Testis (tissue), 3 donors: ENCODE measurements around the gene SLC47A2. TPM values are rescaled to one million over a fixed set of nuclear protein-coding genes. Genes with fewer than 3 reads are reported as not detected.
A peak's percentile ranks its signal among the peaks of the same experiment; 100 is the strongest.

Experiments used
- DNase-seq: peaks from one replicate; pipeline ENCODE4 v3.0.0-alpha.2; 2019
- H3K27ac ChIP-seq, 2 donors: fragments of 200-600 bp; sonication (generic); one replicate each; pipeline ENCODE4 v1.5.1; 2019
- H3K27me3 ChIP-seq: fragments of 200-600 bp; sonication (generic); one replicate; pipeline ENCODE4 v1.5.1; 2019
- H3K36me3 ChIP-seq: fragments of 200-600 bp; sonication (generic); one replicate; pipeline ENCODE4 v1.5.1; 2017; ENCODE audit warnings: low read depth; ENCODE audit errors: missing control alignments
- H3K4me1 ChIP-seq: fragments of 200-600 bp; sonication (generic); one replicate; pipeline ENCODE4 v1.5.1; 2019
- H3K4me3 ChIP-seq, 2 donors: fragments of 200-600 bp; sonication (generic); one replicate each; pipeline ENCODE4 v1.5.1; 2017 to 2019
- H3K9me3 ChIP-seq: fragments of 200-600 bp; sonication (generic); one replicate; pipeline ENCODE4 v1.5.1; 2017
- CTCF ChIP-seq, 3 experiments: fragments of 450-650 bp in 2 of 3; fragments of 200-600 bp in 1 of 3; sonication (generic) in 1 of 3; IDR thresholded peaks; one replicate each; pipeline ENCODE4 v1.5.1; 2016 to 2019; ENCODE audit warnings: antibody characterized with exemption in 3 of 3, mild to moderate bottlenecking in 2 of 3, moderate library complexity in 1 of 3
- POLR2A ChIP-seq: fragments of 450-650 bp; IDR thresholded peaks from one replicate; pipeline ENCODE4 v1.6.1; 2017; ENCODE audit warnings: antibody characterized with exemption, mild to moderate bottlenecking, moderate library complexity
- WGBS, 2 donors: methylation state at CpG; one replicate each; pipeline ENCODE4 v1.1.5; 2018; 5-methylcytosine and 5-hydroxymethylcytosine counted together
- intact Hi-C: fragments of 100-400 bp; cut with DNase I; formaldehyde crosslinking; loops from one replicate; pipeline ENCODE4 v1.15.1; 2023; ENCODE audit warnings: low total_unique reads
- polyA plus RNA-seq: library from polyadenylated mRNA; stranded (reverse); fragments of 350-450 nt; fragmentation: Illumina TruSeq; extraction: RNeasy Lipid Tissue Mini Kit (QIAGEN cat#74804); gene quantifications from one replicate; pipeline ENCODE4 v1.2.3, GENCODE V29; 2014; ENCODE audit warnings: low read depth, low replicate concordance; ENCODE audit not compliant: insufficient read depth
- total RNA-seq, 2 donors: library from RNA; depleted of rRNA; stranded (reverse); fragments of >200 nt; gene quantifications; one replicate each; pipeline ENCODE4 v1.2.3, GENCODE V29; 2016

SLC47A2 gene
- total and polyA plus RNA-seq, 3 donors from 2014 or later: 0.16 to 1.1 (median 0.50) TPM

- H3K9me3 ChIP-seq: no peaks in the 10 kb centered on the region
- 0% methylated on average over 24 to 57 of the region's 71 CpGs for WGBS, 2 donors
- H3K4me3 ChIP-seq: peak within 1 kb of the TSS; percentile 63 to 89
- H3K27me3 ChIP-seq: no peaks in the 10 kb centered on the region
- peaks cover 36% of the 10 kb centered on the region for H3K4me1 ChIP-seq
- TF ChIP-seq CTCF (IDR thresholded peaks at IDR 0.05): peak in 1 of 3 experiments; percentile 1
- peak; percentile 42 for TF ChIP-seq POLR2A
- peak; percentile 99 for DNase-seq
- intact Hi-C loops: loop anchor here (5.0 to 10.0 kb wide), 2 partner anchors 79 to 134 kb away; no protein-coding TSS in a partner anchor
- peak within 1 kb of the TSS; percentile 97 for H3K27ac ChIP-seq
- no peaks in the 10 kb centered on the region for H3K36me3 ChIP-seq
These were observed 67.7 kb downstream of the SLC47A2 start, which contains the start of gene ALDH3A2 for GRCh38 chr17:19648475-19649273. ALDH3A2 (plus strand) TSS chr17:19648751; CDS start chr17:19648972, 221 bp downstream.

- Histone ChIP-seq H3K27ac (peak overlapping the region; percentile 97), H3K4me3 (peak overlapping the region; percentile 63 to 89), H3K4me1 (peaks cover 36% of the 10 kb centered on the region), H3K27me3 (no peaks in the 10 kb centered on the region), H3K36me3 (no peaks in the 10 kb centered on the region), H3K9me3 (no peaks in the 10 kb centered on the region)
- 0 to 1% methylated on average over 28 to 37 of the region's 37 CpGs for WGBS, 2 donors
- DNase-seq: peak; percentile 74
- intact Hi-C loops: loop anchor here (5.0 to 10.0 kb wide), 2 partner anchors 79 to 133 kb away; no protein-coding TSS in a partner anchor
- no peak for TF ChIP-seq CTCF (IDR thresholded peaks at IDR 0.05)
These were observed 68.5 kb downstream of the SLC47A2 start for GRCh38 chr17:19647697-19648474.

GRCh38 chr17:19646788-19647696 lies 69.3 kb downstream of the SLC47A2 start:
- Histone ChIP-seq H3K27ac (peak overlapping the region; percentile 97), H3K36me3 (no peaks in the 10 kb centered on the region), H3K4me3 (peak overlapping the region in 1 of 2 donors; percentile 89), H3K27me3 (no peaks in the 10 kb centered on the region), H3K4me1 (peaks cover 36% of the 10 kb centered on the region), H3K9me3 (no peaks in the 10 kb centered on the region)
- TF ChIP-seq CTCF (IDR thresholded peaks at IDR 0.05): no peak
- no peak for TF ChIP-seq POLR2A
- WGBS, 2 donors: 52 to 56% methylated on average over 4 of the region's 4 CpGs
- intact Hi-C loops: loop anchor here (5.0 to 10.0 kb wide), 2 partner anchors 80 to 132 kb away; no protein-coding TSS in a partner anchor
- DNase-seq: no peak

GRCh38 chr17:19645734-19646201 lies 70.6 kb downstream of the SLC47A2 start:
- H3K36me3 ChIP-seq: no peaks in the 10 kb centered on the region
- 35 to 41% methylated on average over 4 of the region's 4 CpGs for WGBS, 2 donors
- no peaks in the 10 kb centered on the region for H3K27me3 ChIP-seq
- peak; percentile 69 for DNase-seq
- peak; percentile 59 to 61 (median 60) for TF ChIP-seq CTCF (IDR thresholded peaks at IDR 0.05)
- no peak for TF ChIP-seq POLR2A
- intact Hi-C loops: loop anchor here (5.0 to 10.0 kb wide), 2 partner anchors 82 to 131 kb away; no protein-coding TSS in a partner anchor
- no peaks in the 10 kb centered on the region for H3K9me3 ChIP-seq
- no peak overlapping the region for H3K27ac ChIP-seq
- no peak overlapping the region for H3K4me3 ChIP-seq
- peaks cover 26% of the 10 kb centered on the region for H3K4me1 ChIP-seq
